ENCODE results near the gene RFTN1.

DNA sequence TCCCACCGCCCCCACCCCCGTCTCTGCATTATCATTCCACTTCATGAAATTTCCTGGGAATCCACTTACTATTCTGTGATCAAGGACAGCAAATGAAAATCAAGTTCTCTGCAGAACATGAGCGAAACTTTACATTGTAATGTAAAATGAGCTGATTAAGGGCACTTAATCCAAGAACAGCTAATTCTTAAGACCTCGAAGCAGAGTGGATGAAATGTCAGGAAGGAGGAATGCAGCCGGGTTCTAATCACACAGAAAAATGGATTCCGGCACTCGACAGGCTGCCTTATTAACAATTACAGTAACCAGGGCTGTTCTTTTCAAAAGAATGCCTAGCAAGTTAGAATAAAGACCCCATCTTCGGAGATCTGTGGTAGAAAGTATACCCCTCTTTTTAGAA is 57.5 kb downstream of the RFTN1 start:
- TF ChIP-seq POLR2A (IDR thresholded peaks at IDR 0.05), result no peak
- TF ChIP-seq, protein P1, sequence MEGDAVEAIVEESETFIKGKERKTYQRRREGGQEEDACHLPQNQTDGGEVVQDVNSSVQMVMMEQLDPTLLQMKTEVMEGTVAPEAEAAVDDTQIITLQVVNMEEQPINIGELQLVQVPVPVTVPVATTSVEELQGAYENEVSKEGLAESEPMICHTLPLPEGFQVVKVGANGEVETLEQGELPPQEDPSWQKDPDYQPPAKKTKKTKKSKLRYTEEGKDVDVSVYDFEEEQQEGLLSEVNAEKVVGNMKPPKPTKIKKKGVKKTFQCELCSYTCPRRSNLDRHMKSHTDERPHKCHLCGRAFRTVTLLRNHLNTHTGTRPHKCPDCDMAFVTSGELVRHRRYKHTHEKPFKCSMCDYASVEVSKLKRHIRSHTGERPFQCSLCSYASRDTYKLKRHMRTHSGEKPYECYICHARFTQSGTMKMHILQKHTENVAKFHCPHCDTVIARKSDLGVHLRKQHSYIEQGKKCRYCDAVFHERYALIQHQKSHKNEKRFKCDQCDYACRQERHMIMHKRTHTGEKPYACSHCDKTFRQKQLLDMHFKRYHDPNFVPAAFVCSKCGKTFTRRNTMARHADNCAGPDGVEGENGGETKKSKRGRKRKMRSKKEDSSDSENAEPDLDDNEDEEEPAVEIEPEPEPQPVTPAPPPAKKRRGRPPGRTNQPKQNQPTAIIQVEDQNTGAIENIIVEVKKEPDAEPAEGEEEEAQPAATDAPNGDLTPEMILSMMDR (IDR thresholded peaks at IDR 0.05), result no peak

All from heart left ventricle (tissue), 13 donors.